B cell (primary cell): ENCODE measurements around the gene CAMK2B. TPM values are rescaled to one million over a fixed set of nuclear protein-coding genes. Genes with fewer than 3 reads are reported as not detected.

Source experiments
- ATAC-seq: fragments of 200-7000 bp; cut with Tn5 transposase; one replicate; pipeline ENCODE4 v1.10.0; 2021; ENCODE audit warnings: low read depth, mild to moderate bottlenecking, moderate number of reproducible peaks, moderate library complexity
- CTCF ChIA-PET: fragments of 350-600 bp; sonication (Branson Sonifier 250); formaldehyde crosslinking; loops from one replicate; lab custom pipeline; 2021; ENCODE audit warnings: antibody characterized with exemption, inconsistent platforms; lab: Charles Lee
- POLR2A ChIA-PET: fragments of 350-600 bp; sonication (Branson Sonifier 250); formaldehyde crosslinking; loops from one replicate; lab custom pipeline; 2021; ENCODE audit warnings: antibody characterized with exemption; lab: Charles Lee
- DNase-seq: peaks from one replicate; pipeline ENCODE4 v3.0.0; 2013
- H2AFZ ChIP-seq: 2 replicates; pipeline ENCODE4 v1.6.1; 2012; ENCODE audit warnings: mild to moderate bottlenecking, low read depth, low read length; ENCODE audit not compliant: insufficient read depth, poor library complexity, severe bottlenecking
- H3K27ac ChIP-seq, 2 donors: 1 replicate in 1 of 2; 2 replicates in 1 of 2; pipeline ENCODE4 v1.5.1; 2012 to 2013; ENCODE audit warnings: low read length in 2 of 2, mild to moderate bottlenecking in 2 of 2, moderate library complexity in 1 of 2
- H3K27me3 ChIP-seq, 4 experiments: fragments of 200-600 bp in 1 of 4; sonication (generic) in 1 of 4; replicated peaks in 1 of 4; 1 replicate in 2 of 4; 2 replicates in 2 of 4; pipeline versions ENCODE4 v1.6.1 to v1.7.0; 2013 to 2016; ENCODE audit warnings: low read length in 3 of 4, mild to moderate bottlenecking in 2 of 4, mixed read lengths in 1 of 4, moderate library complexity in 1 of 4; ENCODE audit not compliant: insufficient read depth in 4 of 4, control insufficient read depth in 3 of 4; ENCODE audit errors: control extremely low read depth in 1 of 4
- H3K36me3 ChIP-seq, 2 experiments: replicated peaks in 1 of 2; 1 replicate in 1 of 2; 2 replicates in 1 of 2; pipeline versions ENCODE4 v1.6.1 to v1.7.1; 2013; ENCODE audit warnings: low read length in 1 of 2; ENCODE audit not compliant: insufficient read depth in 2 of 2, control insufficient read depth in 1 of 2; ENCODE audit errors: control extremely low read depth in 1 of 2, extremely low read depth in 1 of 2
- H3K4me1 ChIP-seq, 2 donors: fragments of 200-600 bp in 1 of 2; sonication (generic) in 1 of 2; 1 replicate in 1 of 2; 2 replicates in 1 of 2; pipeline versions ENCODE4 v1.5.1 to v1.6.1; 2013 to 2017; ENCODE audit warnings: low read length in 2 of 2; ENCODE audit not compliant: control insufficient read depth in 2 of 2, insufficient read depth in 2 of 2
- H3K4me2 ChIP-seq: replicated peaks from 2 replicates; pipeline ENCODE3; 2012; ENCODE audit warnings: mild to moderate bottlenecking, low read depth, low read length; ENCODE audit not compliant: poor library complexity, severe bottlenecking
- H3K4me3 ChIP-seq, 5 experiments: fragments of 200-600 bp in 1 of 5; sonication (generic) in 1 of 5; 1 replicate in 3 of 5; 2 replicates in 2 of 5; pipeline versions ENCODE4 v1.5.1 to v1.7.0; 2011 to 2016; ENCODE audit warnings: low read length in 4 of 5, mild to moderate bottlenecking in 4 of 5, low read depth in 2 of 5, control low read depth in 1 of 5, moderate library complexity in 1 of 5; ENCODE audit not compliant: insufficient read depth in 1 of 5; ENCODE audit errors: control extremely low read depth in 1 of 5, extremely low read depth in 1 of 5
- H3K79me2 ChIP-seq: fragments of 200-600 bp; sonication (generic); one replicate; pipeline ENCODE4 v1.6.0; 2016; ENCODE audit warnings: low read length; ENCODE audit not compliant: control insufficient read depth, insufficient read depth
- H3K9ac ChIP-seq: fragments of 200-600 bp; sonication (generic); 2 replicates; pipeline ENCODE4 v1.6.1; 2017; ENCODE audit warnings: mild to moderate bottlenecking, low read length, moderate library complexity
- H3K9me3 ChIP-seq, 3 donors: one replicate each; pipeline versions ENCODE4 v1.6.1 to v1.7.1; 2013; ENCODE audit warnings: low read length in 2 of 3; ENCODE audit not compliant: control insufficient read depth in 2 of 3, insufficient read depth in 1 of 3; ENCODE audit errors: control extremely low read depth in 1 of 3
- H4K20me1 ChIP-seq: 2 replicates; pipeline ENCODE4 v1.6.0; 2012; ENCODE audit warnings: mild to moderate bottlenecking, low read length; ENCODE audit not compliant: insufficient read depth, control insufficient read depth, poor library complexity, severe bottlenecking
- H3K27ac Mint-ChIP-seq: one replicate; pipeline ENCODE4 v1.8.0; 2021; ENCODE audit warnings: mixed read lengths
- H3K27me3 Mint-ChIP-seq: one replicate; pipeline ENCODE4 v1.8.0; 2021; ENCODE audit warnings: mixed read lengths
- H3K4me1 Mint-ChIP-seq: one replicate; pipeline ENCODE4 v1.8.0; 2021; ENCODE audit warnings: mixed read lengths
- H3K4me3 Mint-ChIP-seq: one replicate; pipeline ENCODE4 v1.8.0; 2021; ENCODE audit warnings: mixed read lengths
- H3K9me3 Mint-ChIP-seq: one replicate; pipeline ENCODE4 v1.8.0; 2022; ENCODE audit warnings: mixed read lengths; ENCODE audit not compliant: insufficient read depth
- EZH2 ChIP-seq: IDR thresholded peaks from 2 replicates; pipeline ENCODE4 v1.6.1; 2012; ENCODE audit warnings: borderline replicate concordance, low read depth, mild to moderate bottlenecking, moderate library complexity, low read length; ENCODE audit not compliant: insufficient read depth, poor library complexity, severe bottlenecking
- WGBS: methylation state at CpG from one replicate; pipeline ENCODE4 v1.1.5; 2013; ENCODE audit warnings: missing lambda C conversion rate; ENCODE audit not compliant: insufficient coverage; 5-methylcytosine and 5-hydroxymethylcytosine counted together
- intact Hi-C: fragments of 100-400 bp; cut with micrococcal nuclease; formaldehyde crosslinking; loops from one replicate; pipeline ENCODE4 v1.10.0; 2022
- polyA plus RNA-seq: library from polyadenylated mRNA; depleted of rRNA; stranded (reverse); fragments of >200 nt; gene quantifications from 2 replicates; pipeline ENCODE4 v1.2.3, GENCODE V29; 2012
- total RNA-seq, 2 donors: library from RNA; stranded (reverse); fragments of 120-200 nt in 1 of 2; gene quantifications; 1 replicate in 1 of 2; 2 replicates in 1 of 2; pipeline versions ENCODE4 v1.2.3 to v1.2.4, GENCODE V29; 2013 to 2022
- TF ChIP-seq, protein P1 (sequence below): fragments of 200-600 bp; IDR thresholded peaks from one replicate; pipeline ENCODE4 v1.8.0; 2022; ENCODE audit warnings: antibody characterized with exemption, mild to moderate bottlenecking

The CAMK2B gene
- total and polyA plus RNA-seq, 2 donors (not counting 1 experiment from before 2014, with no cell fraction given), result 0.42 TPM; not detected in 1

DNA sequence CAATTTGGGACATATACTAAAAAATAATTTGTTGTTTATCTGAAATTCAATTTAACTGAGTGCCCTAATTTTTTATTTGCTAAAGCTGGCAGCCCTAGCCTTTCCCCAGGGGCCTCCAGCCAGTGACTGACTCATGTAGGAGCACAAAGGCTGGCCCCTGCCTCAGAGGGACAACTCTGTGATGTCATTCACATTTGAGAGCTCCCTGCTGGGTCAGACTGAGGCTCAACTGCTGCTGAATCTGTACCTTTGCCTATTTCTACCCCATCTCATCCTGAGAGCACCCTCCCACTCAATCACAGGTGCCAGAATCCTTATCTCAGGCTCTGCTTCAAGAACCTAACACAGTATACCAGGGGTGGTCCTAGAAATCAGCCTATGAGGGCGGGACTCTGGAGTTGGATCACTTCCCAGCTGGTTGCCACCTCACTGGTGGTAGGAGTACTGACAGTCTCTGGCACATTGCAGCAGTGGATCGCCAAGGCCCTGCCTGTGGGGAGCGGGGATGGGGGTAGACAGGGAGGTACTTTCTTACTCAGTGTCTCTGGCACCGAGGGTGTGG lies 147.7 kb downstream of the CAMK2B start:
- Mint-ChIP-seq H3K4me1 (peaks cover 3% of the 10 kb centered on the region), H3K27me3 (peaks cover 47% of the 10 kb centered on the region), H3K27ac (no peak overlapping the region), H3K9me3 (peaks cover 2% of the 10 kb centered on the region), H3K4me3 (no peak overlapping the region)
- Histone ChIP-seq H4K20me1 (no peaks in the 10 kb centered on the region), H3K9me3 (peaks cover 0 to 2% (median 0%) of the 10 kb centered on the region in 3 donors), H3K27me3 (peaks cover 0 to 23% (median 1%) of the 10 kb centered on the region in 4 experiments), H3K4me2 (no peak overlapping the region), H3K36me3 (no peaks in the 10 kb centered on the region), H3K27ac (no peak overlapping the region), H3K4me3 (no peak overlapping the region), H3K4me1 (no peaks in the 10 kb centered on the region), H2AFZ (no peak overlapping the region), H3K9ac (no peak overlapping the region), H3K79me2 (no peaks in the 10 kb centered on the region)
- no peak for TF ChIP-seq EZH2
- TF ChIP-seq, protein P1, sequence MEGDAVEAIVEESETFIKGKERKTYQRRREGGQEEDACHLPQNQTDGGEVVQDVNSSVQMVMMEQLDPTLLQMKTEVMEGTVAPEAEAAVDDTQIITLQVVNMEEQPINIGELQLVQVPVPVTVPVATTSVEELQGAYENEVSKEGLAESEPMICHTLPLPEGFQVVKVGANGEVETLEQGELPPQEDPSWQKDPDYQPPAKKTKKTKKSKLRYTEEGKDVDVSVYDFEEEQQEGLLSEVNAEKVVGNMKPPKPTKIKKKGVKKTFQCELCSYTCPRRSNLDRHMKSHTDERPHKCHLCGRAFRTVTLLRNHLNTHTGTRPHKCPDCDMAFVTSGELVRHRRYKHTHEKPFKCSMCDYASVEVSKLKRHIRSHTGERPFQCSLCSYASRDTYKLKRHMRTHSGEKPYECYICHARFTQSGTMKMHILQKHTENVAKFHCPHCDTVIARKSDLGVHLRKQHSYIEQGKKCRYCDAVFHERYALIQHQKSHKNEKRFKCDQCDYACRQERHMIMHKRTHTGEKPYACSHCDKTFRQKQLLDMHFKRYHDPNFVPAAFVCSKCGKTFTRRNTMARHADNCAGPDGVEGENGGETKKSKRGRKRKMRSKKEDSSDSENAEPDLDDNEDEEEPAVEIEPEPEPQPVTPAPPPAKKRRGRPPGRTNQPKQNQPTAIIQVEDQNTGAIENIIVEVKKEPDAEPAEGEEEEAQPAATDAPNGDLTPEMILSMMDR, result no peak
- DNase-seq (no peak), ATAC-seq (no peak)
- POLR2A ChIA-PET, result no interaction called here
- CTCF ChIA-PET, result no interaction called here
- intact Hi-C loops, result no loop called here
- WGBS, result 88% methylated on average over 4 of the region's 4 CpGs

- peaks cover 47% of the 10 kb centered on the region for H3K27me3 Mint-ChIP-seq
- no peak overlapping the region for H3K27ac Mint-ChIP-seq
- WGBS, result 71% methylated on average over 6 of the region's 7 CpGs
- no peak overlapping the region for H3K4me3 Mint-ChIP-seq
- Histone ChIP-seq H3K9ac (no peak overlapping the region), H3K36me3 (no peaks in the 10 kb centered on the region), H4K20me1 (no peaks in the 10 kb centered on the region), H3K9me3 (no peaks in the 10 kb centered on the region), H3K4me3 (no peak overlapping the region), H3K79me2 (no peaks in the 10 kb centered on the region), H3K4me1 (no peaks in the 10 kb centered on the region), H3K27ac (no peak overlapping the region), H2AFZ (no peak overlapping the region), H3K4me2 (no peak overlapping the region), H3K27me3 (peaks cover 0 to 21% (median 1%) of the 10 kb centered on the region in 4 experiments)
- ATAC-seq (no peak), DNase-seq (no peak)
- ChIA-PET CTCF (no interaction called here), POLR2A (no interaction called here)
- peaks cover 3% of the 10 kb centered on the region for H3K4me1 Mint-ChIP-seq
- intact Hi-C loops, result no loop called here
- H3K9me3 Mint-ChIP-seq, result no peaks in the 10 kb centered on the region
- no peak for TF ChIP-seq EZH2
- TF ChIP-seq, protein P1, result no peak
Observed at GRCh38 chr7:44176486-44176885, 148.9 kb downstream of the CAMK2B start.
